GM12878 (cell line): ENCODE measurements around the gene TRIM28. TPM values are rescaled to one million over a fixed set of nuclear protein-coding genes. Genes with fewer than 3 reads are reported as not detected.

Experiments used
- ATAC-seq: fragments of 200-7000 bp; cut with Tn5 transposase; 3 replicates; pipeline ENCODE4 v1.9.1; 2020; ENCODE audit warnings: mild to moderate bottlenecking, moderate library complexity
- BruUV-seq: library from RNA; stranded (reverse); fragments of 400-500 nt; replicated peaks from 2 replicates; lab custom pipeline; 2021; lab: Mats Ljungman, UMichigan
- CTCF ChIA-PET: fragments of 300-600 bp; sonication (Branson Sonifier 250); formaldehyde crosslinking; extraction: SDS; loops from one replicate; lab custom pipeline; 2021; ENCODE audit warnings: inconsistent platforms; lab: Yijun Ruan, JAX
- POLR2A ChIA-PET: fragments of 350-600 bp; formaldehyde crosslinking; extraction: SDS; loops from one replicate; lab custom pipeline; 2021; ENCODE audit warnings: inconsistent platforms; lab: Charles Lee
- RAD21 ChIA-PET: fragments of 300-600 bp; sonication (Branson Sonifier 250); formaldehyde crosslinking; loops from one replicate; lab custom pipeline; 2023; ENCODE audit warnings: antibody characterized with exemption; ENCODE audit not compliant: unreplicated experiment; lab: Charles Lee
- SMC1A ChIA-PET: fragments of 300-600 bp; sonication (Branson Sonifier 250); formaldehyde crosslinking; loops from one replicate; lab custom pipeline; 2023; ENCODE audit not compliant: unreplicated experiment, uncharacterized antibody; lab: Charles Lee
- DNase-seq: peaks from one replicate; pipeline ENCODE4 v3.0.0-alpha.2; 2011; ENCODE audit warnings: low read depth, low spot score
- FAIRE-seq: peaks from 3 replicates; lab custom pipeline; 2011; peaks lifted over from hg19 to GRCh38; lab: Jason Lieb, UNC
- H2AFZ ChIP-seq: 2 replicates; pipeline ENCODE4 v1.6.0; 2011; ENCODE audit warnings: low read depth, low read length, control low read depth; ENCODE audit not compliant: control insufficient read depth
- H3K27ac ChIP-seq: 2 replicates; pipeline ENCODE4 v1.5.1; 2011; ENCODE audit warnings: control low read depth; ENCODE audit not compliant: control insufficient read depth, insufficient read depth
- H3K27me3 ChIP-seq, 2 experiments: replicated peaks in 1 of 2; 2 replicates each; pipeline versions ENCODE4 v1.6.0 to v1.6.1; 2011; ENCODE audit warnings: low read length in 1 of 2; ENCODE audit not compliant: control insufficient read depth in 2 of 2, insufficient read depth in 2 of 2
- H3K36me3 ChIP-seq, 2 experiments: 2 replicates each; pipeline ENCODE4 v1.5.1; 2011; ENCODE audit warnings: low read length in 1 of 2; ENCODE audit not compliant: control insufficient read depth in 2 of 2, insufficient read depth in 2 of 2
- H3K4me1 ChIP-seq: 2 replicates; pipeline ENCODE4 v1.6.1; 2011; ENCODE audit warnings: mild to moderate bottlenecking, low read length, moderate library complexity, mixed read lengths; ENCODE audit not compliant: control insufficient read depth, insufficient read depth
- H3K4me2 ChIP-seq: 2 replicates; pipeline ENCODE4 v1.6.0; 2011; ENCODE audit warnings: control low read depth; ENCODE audit not compliant: control insufficient read depth, insufficient read depth
- H3K4me3 ChIP-seq: fragments of 200-600 bp; sonication (generic); 2 replicates; pipeline ENCODE4 v1.5.1; 2016
- H3K79me2 ChIP-seq: 2 replicates; pipeline ENCODE4 v1.6.0; 2011; ENCODE audit warnings: low read length; ENCODE audit not compliant: control insufficient read depth, insufficient read depth
- H3K9ac ChIP-seq: 2 replicates; pipeline ENCODE4 v1.8.0; 2011; ENCODE audit warnings: low read length, control low read depth, mixed read lengths; ENCODE audit not compliant: control insufficient read depth, insufficient read depth
- H3K9me3 ChIP-seq: replicated peaks from 3 replicates; pipeline ENCODE4 v1.5.1; 2011; ENCODE audit warnings: mild to moderate bottlenecking, low read length; ENCODE audit not compliant: control insufficient read depth, insufficient read depth
- H4K20me1 ChIP-seq: 2 replicates; pipeline ENCODE4 v1.6.0; 2011; ENCODE audit not compliant: control insufficient read depth, insufficient read depth
- BHLHE40 ChIP-seq, 2 experiments: fragments of 450-650 bp in 1 of 2; IDR thresholded peaks; 2 replicates each; pipeline ENCODE4 v1.6.1; 2011 to 2017; ENCODE audit warnings: low read depth in 2 of 2, borderline replicate concordance in 1 of 2, improper control_type of control experiment in 1 of 2, low read length in 1 of 2, mild to moderate bottlenecking in 1 of 2
- CEBPB ChIP-seq, 2 experiments: fragments of 150-350 bp in 1 of 2; IDR thresholded peaks; 2 replicates each; pipeline ENCODE4 v1.6.1; 2012 to 2014; ENCODE audit warnings: low read depth in 2 of 2, low read length in 2 of 2, borderline replicate concordance in 1 of 2, inconsistent platforms in 1 of 2
- CREB1 ChIP-seq: IDR thresholded peaks from 2 replicates; pipeline ENCODE4 v1.6.1; 2012; ENCODE audit warnings: low read depth, mild to moderate bottlenecking, inconsistent platforms
- LARP7 ChIP-seq: fragments of 450-650 bp; IDR thresholded peaks from 2 replicates; pipeline ENCODE4 v1.6.1; 2017; ENCODE audit warnings: mild to moderate bottlenecking
- MYC ChIP-seq: IDR thresholded peaks from 2 replicates; pipeline ENCODE4 v1.6.1; 2011; ENCODE audit warnings: mild to moderate bottlenecking, low read length, moderate library complexity, inconsistent platforms; ENCODE audit not compliant: insufficient read depth, insufficient replicate concordance, insufficient read length, severe bottlenecking
- RAD51 ChIP-seq: fragments of 450-650 bp; IDR thresholded peaks from 2 replicates; pipeline ENCODE4 v1.6.1; 2016; ENCODE audit warnings: moderate library complexity, mild to moderate bottlenecking, inconsistent platforms
- TARDBP ChIP-seq: IDR thresholded peaks from 2 replicates; pipeline ENCODE4 v1.6.1; 2016; ENCODE audit warnings: borderline replicate concordance
- WRNIP1 ChIP-seq: IDR thresholded peaks from 2 replicates; pipeline ENCODE4 v1.6.1; 2011; ENCODE audit warnings: low read depth, low read length, improper control_type of control experiment, borderline replicate concordance
- ZNF207 ChIP-seq: fragments of 450-650 bp; IDR thresholded peaks from 2 replicates; pipeline ENCODE4 v1.6.1; 2014; ENCODE audit warnings: antibody characterized with exemption, mild to moderate bottlenecking, borderline replicate concordance
- ZNF24 ChIP-seq: fragments of 450-650 bp; IDR thresholded peaks from 2 replicates; pipeline ENCODE4 v1.6.1; 2017; ENCODE audit warnings: antibody characterized with exemption, mild to moderate bottlenecking
- ZSCAN29 ChIP-seq: fragments of 450-650 bp; IDR thresholded peaks from 2 replicates; pipeline ENCODE4 v1.6.1; 2017; ENCODE audit warnings: mild to moderate bottlenecking, moderate library complexity
- WGBS: methylation state at CpG from one replicate; pipeline ENCODE4 v1.1.6; 2016; ENCODE audit warnings: low lambda C conversion rate; ENCODE audit not compliant: insufficient replicate concordance, insufficient coverage; ENCODE audit errors: missing lambda C conversion rate; 5-methylcytosine and 5-hydroxymethylcytosine counted together
- in situ Hi-C: fragments of 300-500 bp; cut with MboI; formaldehyde crosslinking; loops from 9 replicates; pipeline ENCODE4 v1.14.3; 2018; ENCODE audit warnings: mixed read lengths
- intact Hi-C: fragments of 100-400 bp; cut with micrococcal nuclease; formaldehyde crosslinking; loops from one replicate; pipeline ENCODE4 v1.14.2; 2022; ENCODE audit not compliant: unreplicated experiment
- polyA plus RNA-seq, 11 experiments: library from polyadenylated mRNA; depleted of rRNA in 4 of 11; unstranded in 6 of 11; stranded (reverse) in 5 of 11; fragments of >200 nt; fragmentation: Nextera tagmentation in 4 of 11; fragmentation: Illumina TruSeq in 1 of 11; extraction: Ambion mirVana in 4 of 11; extraction: Trizol in 1 of 11; gene quantifications; 1 replicate in 1 of 11; 2 replicates in 10 of 11; pipeline versions ENCODE4 v1.2.1 to v1.2.3, GENCODE V29; 2011 to 2016; ENCODE audit warnings: inconsistent platforms in 2 of 11, missing spikeins in 2 of 11, low read depth in 1 of 11
- total RNA-seq, 4 experiments: library from RNA; depleted of rRNA in 3 of 4; stranded (reverse); fragments of >200 nt in 3 of 4; fragmentation: Illumina TruSeq in 1 of 4; extraction: Trizol in 1 of 4; gene quantifications; 2 replicates each; pipeline versions ENCODE4 v1.2.1 to v1.2.3, GENCODE V29; 2013 to 2021
- TF ChIP-seq, protein P1 (sequence below): fragments of 450-650 bp; IDR thresholded peaks from 2 replicates; pipeline ENCODE4 v1.6.1; 2018; ENCODE audit warnings: mild to moderate bottlenecking, low read depth, moderate library complexity; ENCODE audit not compliant: partially characterized antibody
- TF ChIP-seq, protein P2 (sequence below): fragments of 450-650 bp; IDR thresholded peaks from 2 replicates; pipeline ENCODE4 v1.6.1; 2016; ENCODE audit warnings: mild to moderate bottlenecking
- TF ChIP-seq, protein P3 (sequence below): fragments of 450-650 bp; IDR thresholded peaks from 2 replicates; pipeline ENCODE4 v1.6.1; 2016; ENCODE audit warnings: mild to moderate bottlenecking, moderate library complexity, borderline replicate concordance

Gene TRIM28
- total and polyA plus RNA-seq, 10 of the 15 experiments (the other 5 are each of a cell fraction or from before 2014, with no cell fraction given): 5.0 to 650 (median 296) TPM

DNA sequence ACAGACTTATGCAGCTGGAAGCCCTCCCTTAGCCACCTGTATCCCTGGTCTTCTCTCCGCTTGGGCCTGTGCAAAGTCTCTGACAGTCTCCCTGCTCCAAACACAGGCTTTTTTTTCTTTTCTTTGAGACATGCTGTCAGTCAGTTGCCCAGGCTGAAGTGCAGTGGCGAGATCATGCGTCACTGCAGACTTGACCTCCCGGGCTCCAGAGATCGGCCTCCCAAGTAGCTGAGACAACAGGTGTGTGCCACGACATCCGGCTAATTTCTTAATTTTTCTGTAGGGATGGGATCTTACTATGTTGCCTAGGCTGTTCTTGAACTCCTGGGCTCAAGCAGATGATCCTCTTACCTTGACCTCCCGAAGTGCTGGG lies 27.7 kb downstream of the TRIM28 start:
- no peaks in the 10 kb centered on the region for H4K20me1 ChIP-seq
- DNase-seq (no peak), FAIRE-seq (no peak), ATAC-seq (no peak)
- ChIA-PET CTCF (interaction anchor here (0.8 to 1.2 kb wide), 2 partner anchors 9 to 12 kb away, joined by 4 to 5 read pairs; no protein-coding TSS in a partner anchor), POLR2A (interaction anchor here (1.6 to 6.0 kb wide), 3 partner anchors 10 to 17 kb away, joined by 5 to 46 read pairs (median 8); partner anchors contain the start of genes CHMP2A and UBE2M), SMC1A (interaction anchor here (1.2 to 1.9 kb wide), 3 partner anchors 10 to 51 kb away, joined by 3 to 7 read pairs (median 5); partner anchors contain the start of gene ZBTB45), RAD21 (interaction anchor here (1.2 kb wide), 1 partner anchor 51 kb away, joined by 3 read pairs; no protein-coding TSS in a partner anchor)
- in situ Hi-C loops (no loop called here), intact Hi-C loops (no loop called here)
- peaks cover 9% of the 10 kb centered on the region for H3K4me1 ChIP-seq
- WGBS: 94% methylated on average over 8 of the region's 8 CpGs
- H3K36me3 ChIP-seq: peaks cover 2 to 3% of the 10 kb centered on the region in 2 experiments; a peak in 3 of 4 replicates
- no peak overlapping the region for H3K9ac ChIP-seq
- H2AFZ ChIP-seq: no peak overlapping the region
- BruUV-seq: TSS peak; percentile 57
- H3K79me2 ChIP-seq: peaks cover 5% of the 10 kb centered on the region
- H3K27me3 ChIP-seq: no peaks in the 10 kb centered on the region
- H3K4me2 ChIP-seq: peak overlapping the region; percentile 81
- H3K9me3 ChIP-seq: no peaks in the 10 kb centered on the region
- H3K27ac ChIP-seq: no peak overlapping the region
- H3K4me3 ChIP-seq: no peak overlapping the region
- TF ChIP-seq, protein P1, sequence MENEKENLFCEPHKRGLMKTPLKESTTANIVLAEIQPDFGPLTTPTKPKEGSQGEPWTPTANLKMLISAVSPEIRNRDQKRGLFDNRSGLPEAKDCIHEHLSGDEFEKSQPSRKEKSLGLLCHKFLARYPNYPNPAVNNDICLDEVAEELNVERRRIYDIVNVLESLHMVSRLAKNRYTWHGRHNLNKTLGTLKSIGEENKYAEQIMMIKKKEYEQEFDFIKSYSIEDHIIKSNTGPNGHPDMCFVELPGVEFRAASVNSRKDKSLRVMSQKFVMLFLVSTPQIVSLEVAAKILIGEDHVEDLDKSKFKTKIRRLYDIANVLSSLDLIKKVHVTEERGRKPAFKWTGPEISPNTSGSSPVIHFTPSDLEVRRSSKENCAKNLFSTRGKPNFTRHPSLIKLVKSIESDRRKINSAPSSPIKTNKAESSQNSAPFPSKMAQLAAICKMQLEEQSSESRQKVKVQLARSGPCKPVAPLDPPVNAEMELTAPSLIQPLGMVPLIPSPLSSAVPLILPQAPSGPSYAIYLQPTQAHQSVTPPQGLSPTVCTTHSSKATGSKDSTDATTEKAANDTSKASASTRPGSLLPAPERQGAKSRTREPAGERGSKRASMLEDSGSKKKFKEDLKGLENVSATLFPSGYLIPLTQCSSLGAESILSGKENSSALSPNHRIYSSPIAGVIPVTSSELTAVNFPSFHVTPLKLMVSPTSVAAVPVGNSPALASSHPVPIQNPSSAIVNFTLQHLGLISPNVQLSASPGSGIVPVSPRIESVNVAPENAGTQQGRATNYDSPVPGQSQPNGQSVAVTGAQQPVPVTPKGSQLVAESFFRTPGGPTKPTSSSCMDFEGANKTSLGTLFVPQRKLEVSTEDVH: no peak
- TF ChIP-seq, protein P2, sequence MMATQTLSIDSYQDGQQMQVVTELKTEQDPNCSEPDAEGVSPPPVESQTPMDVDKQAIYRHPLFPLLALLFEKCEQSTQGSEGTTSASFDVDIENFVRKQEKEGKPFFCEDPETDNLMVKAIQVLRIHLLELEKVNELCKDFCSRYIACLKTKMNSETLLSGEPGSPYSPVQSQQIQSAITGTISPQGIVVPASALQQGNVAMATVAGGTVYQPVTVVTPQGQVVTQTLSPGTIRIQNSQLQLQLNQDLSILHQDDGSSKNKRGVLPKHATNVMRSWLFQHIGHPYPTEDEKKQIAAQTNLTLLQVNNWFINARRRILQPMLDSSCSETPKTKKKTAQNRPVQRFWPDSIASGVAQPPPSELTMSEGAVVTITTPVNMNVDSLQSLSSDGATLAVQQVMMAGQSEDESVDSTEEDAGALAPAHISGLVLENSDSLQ: no peak
- TF ChIP-seq RAD51: no peak
- no peak for TF ChIP-seq ZSCAN29
- TF ChIP-seq TARDBP: no peak
- TF ChIP-seq BHLHE40 (IDR thresholded peaks at IDR 0.05; ENCODE audit: borderline replicate concordance in 1 of 2, low read depth in 2 of 2, low read length in 1 of 2): no peak
- TF ChIP-seq CEBPB (IDR thresholded peaks at IDR 0.05; ENCODE audit: borderline replicate concordance in 1 of 2, low read depth in 2 of 2, low read length in 2 of 2): no peak
- TF ChIP-seq ZNF207: no peak
- TF ChIP-seq, protein P3, sequence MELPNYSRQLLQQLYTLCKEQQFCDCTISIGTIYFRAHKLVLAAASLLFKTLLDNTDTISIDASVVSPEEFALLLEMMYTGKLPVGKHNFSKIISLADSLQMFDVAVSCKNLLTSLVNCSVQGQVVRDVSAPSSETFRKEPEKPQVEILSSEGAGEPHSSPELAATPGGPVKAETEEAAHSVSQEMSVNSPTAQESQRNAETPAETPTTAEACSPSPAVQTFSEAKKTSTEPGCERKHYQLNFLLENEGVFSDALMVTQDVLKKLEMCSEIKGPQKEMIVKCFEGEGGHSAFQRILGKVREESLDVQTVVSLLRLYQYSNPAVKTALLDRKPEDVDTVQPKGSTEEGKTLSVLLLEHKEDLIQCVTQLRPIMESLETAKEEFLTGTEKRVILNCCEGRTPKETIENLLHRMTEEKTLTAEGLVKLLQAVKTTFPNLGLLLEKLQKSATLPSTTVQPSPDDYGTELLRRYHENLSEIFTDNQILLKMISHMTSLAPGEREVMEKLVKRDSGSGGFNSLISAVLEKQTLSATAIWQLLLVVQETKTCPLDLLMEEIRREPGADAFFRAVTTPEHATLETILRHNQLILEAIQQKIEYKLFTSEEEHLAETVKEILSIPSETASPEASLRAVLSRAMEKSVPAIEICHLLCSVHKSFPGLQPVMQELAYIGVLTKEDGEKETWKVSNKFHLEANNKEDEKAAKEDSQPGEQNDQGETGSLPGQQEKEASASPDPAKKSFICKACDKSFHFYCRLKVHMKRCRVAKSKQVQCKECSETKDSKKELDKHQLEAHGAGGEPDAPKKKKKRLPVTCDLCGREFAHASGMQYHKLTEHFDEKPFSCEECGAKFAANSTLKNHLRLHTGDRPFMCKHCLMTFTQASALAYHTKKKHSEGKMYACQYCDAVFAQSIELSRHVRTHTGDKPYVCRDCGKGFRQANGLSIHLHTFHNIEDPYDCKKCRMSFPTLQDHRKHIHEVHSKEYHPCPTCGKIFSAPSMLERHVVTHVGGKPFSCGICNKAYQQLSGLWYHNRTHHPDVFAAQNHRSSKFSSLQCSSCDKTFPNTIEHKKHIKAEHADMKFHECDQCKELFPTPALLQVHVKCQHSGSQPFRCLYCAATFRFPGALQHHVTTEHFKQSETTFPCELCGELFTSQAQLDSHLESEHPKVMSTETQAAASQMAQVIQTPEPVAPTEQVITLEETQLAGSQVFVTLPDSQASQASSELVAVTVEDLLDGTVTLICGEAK: no peak
- TF ChIP-seq ZNF24: no peak
- TF ChIP-seq LARP7: no peak
- no peak for TF ChIP-seq MYC
- no peak for TF ChIP-seq CREB1
- TF ChIP-seq WRNIP1: no peak
